ENCODE data around the gene TUG1.

TUG1 gene

GRCh38 chr22:30947816-30948454 lies 21.1 kb upstream of the TUG1 start:
- no peak for ATAC-seq

- no peak for ATAC-seq
Observed at GRCh38 chr22:30948930-30949342, 20.1 kb upstream of the TUG1 start.

GRCh38 chr22:30949934-30950660 lies 19.0 kb upstream of the TUG1 start:
- no peak for ATAC-seq

- ATAC-seq: no peak
Observed at GRCh38 chr22:30953206-30953605, 15.9 kb upstream of the TUG1 start.

GRCh38 chr22:30955153-30955552 lies 13.9 kb upstream of the TUG1 start:
- ATAC-seq: no peak

GRCh38 chr22:30964858-30965257 lies 4.2 kb upstream of the TUG1 start:
- ATAC-seq: no peak

- no peak for ATAC-seq
Observed at GRCh38 chr22:30968015-30968923, 796 bp upstream of the TUG1 start, which contains the start of gene MORC2. TSS of gene MORC2 (minus strand) at chr22:30968774. CDS start at chr22:30967889, 885 bp downstream.

- peak; percentile 3 to 6 for ATAC-seq
Observed at GRCh38 chr22:30969532-30970355, 679 bp downstream of the TUG1 start.

- no peak for ATAC-seq
Observed at GRCh38 chr22:30970356-30970746, 1.3 kb downstream of the TUG1 start.

GRCh38 chr22:30978304-30978962 lies 9.4 kb downstream of the TUG1 start:
- no peak for ATAC-seq

- no peak for ATAC-seq
Observed at GRCh38 chr22:30979932-30980331, 10.9 kb downstream of the TUG1 start.

- ATAC-seq: no peak
Observed at GRCh38 chr22:30982512-30982911, 13.4 kb downstream of the TUG1 start.

- no peak for ATAC-seq
Observed at GRCh38 chr22:30984317-30984716, 15.3 kb downstream of the TUG1 start.

GRCh38 chr22:30985561-30986208 lies 16.6 kb downstream of the TUG1 start:
- ATAC-seq: no peak

- no peak for ATAC-seq
Observed at GRCh38 chr22:30989474-30989873, 20.4 kb downstream of the TUG1 start.

- no peak for ATAC-seq
Observed at GRCh38 chr22:30990690-30991089, 21.6 kb downstream of the TUG1 start.

GRCh38 chr22:30992565-30992964 lies 23.5 kb downstream of the TUG1 start:
- no peak for ATAC-seq

GRCh38 chr22:30994960-30995359 lies 25.9 kb downstream of the TUG1 start:
- ATAC-seq: no peak

- ATAC-seq: no peak
Observed at GRCh38 chr22:30996462-30996861, 27.4 kb downstream of the TUG1 start.

GRCh38 chr22:30998329-30998728 lies 29.3 kb downstream of the TUG1 start:
- no peak for ATAC-seq

- no peak for ATAC-seq
Observed at GRCh38 chr22:31001124-31001770, 32.2 kb downstream of the TUG1 start.
